ENCODE data around the gene RER1.

Gene RER1

DNA sequence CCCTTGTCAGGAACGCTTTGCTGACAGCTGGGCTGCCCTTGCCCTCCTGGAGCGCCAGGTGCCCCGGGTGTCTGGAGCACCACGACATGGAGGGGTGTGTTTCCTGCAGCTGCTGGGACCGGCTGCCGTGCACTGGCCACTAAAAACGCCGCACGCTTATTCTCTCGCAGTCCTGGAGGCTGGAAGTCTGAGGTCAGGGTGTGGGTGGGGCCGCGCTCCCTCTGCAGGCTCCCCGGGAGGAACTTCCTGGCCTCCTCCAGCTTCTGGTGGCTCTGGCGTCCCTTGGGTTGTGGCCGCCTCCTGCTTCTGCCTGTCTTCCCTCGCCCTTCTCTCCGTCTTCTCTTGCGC, 56.4 kb downstream of the RER1 start:
- DNase-seq, result no peak

DNA sequence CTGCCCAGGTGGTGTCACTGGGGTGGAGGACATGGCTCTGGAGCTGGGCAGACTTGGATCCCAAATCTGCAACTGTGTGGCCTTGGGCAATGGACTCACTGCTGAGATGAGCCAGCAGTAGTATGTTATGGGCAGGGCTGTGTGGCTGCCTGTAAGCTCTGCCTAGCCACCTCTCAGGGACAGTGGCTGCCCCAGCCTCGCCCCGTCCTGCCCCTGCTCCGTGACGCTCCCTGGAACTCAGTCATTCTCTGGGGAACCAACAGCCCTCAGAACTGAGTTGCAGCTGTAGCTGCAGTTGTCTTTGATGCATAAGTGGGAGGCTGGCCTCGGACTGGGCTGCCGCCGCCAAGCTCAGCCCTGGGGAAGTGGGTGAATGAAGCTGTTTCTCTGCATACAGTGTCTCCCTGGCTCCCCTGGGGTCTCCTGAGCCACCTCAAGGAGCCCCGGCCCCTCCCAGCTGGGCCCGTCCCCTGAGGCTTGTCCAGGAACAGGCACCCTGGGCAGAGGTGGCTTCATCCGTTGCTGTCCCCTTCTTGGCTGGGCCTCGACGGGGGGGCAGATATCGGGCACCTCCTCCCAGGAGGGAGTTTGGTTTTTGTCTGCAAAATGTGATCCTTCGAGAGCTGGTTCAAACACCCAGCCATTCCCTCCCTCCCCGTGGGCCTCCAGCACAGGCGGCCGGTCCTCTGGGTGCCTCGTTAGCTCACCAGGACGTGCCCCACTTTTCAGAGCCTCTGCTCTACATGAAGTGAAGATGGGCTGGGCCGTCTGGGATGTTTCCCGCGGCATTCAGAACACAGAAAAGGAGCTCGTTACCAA, 58.2 kb downstream of the RER1 start:
- DNase-seq, result no peak

DNA sequence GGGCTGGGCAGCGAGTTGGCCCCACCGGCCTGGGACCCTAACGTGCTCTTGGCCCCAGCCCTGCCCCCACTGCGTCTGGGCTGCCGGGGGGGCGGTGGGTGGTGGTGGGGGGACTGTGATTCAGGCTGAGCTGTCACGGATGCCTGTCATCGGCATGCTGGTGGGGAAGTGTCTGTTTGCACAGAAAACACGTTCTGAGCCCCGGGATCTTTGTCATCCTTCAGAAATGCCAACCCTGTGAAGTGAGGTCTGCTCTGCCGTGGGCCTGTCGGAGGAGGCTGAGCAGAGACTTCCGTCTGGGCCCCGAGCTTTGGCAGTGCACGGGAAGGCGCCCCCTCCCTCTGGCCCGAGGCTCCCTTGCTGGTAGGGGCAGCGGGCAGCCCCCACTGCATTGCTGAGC, 60.1 kb downstream of the RER1 start:
- DNase-seq, result peak; percentile 64

DNA sequence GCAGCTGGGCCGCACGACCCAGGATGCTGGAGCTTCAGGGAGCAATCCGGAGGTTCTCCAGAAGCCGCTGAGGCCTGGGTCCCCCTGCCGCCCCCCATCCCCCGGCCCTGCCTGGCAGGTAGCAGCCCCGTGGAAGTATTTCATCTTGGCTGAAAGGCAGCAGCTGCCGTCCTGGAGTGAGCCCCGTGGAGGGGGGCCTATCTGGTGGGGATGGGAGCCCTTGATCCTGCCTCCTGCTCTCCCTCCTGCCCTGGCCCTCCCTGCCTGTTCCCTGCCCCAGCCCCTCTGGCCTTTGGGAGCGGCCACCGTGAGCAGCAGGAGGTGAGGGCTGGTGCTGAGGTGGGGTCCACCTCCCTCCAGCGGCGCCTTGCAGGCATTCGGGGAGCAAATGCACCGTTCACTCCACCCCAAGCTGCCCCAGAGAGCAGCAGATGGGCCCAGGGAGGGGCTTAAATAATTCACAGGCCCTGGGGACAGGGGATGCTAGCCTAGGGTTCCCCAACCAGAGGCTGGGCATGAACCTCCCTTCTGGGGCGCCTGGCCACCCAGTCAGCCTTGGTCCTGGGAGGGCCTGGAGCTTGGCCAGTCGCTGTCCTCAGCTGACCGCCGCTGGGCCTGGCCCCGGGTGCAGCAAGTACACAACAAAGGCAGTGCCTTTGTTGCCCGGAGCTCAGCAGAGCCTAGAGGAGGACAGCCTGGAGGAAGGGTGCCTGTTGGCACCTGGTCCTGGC, 60.7 kb downstream of the RER1 start:
- DNase-seq, result no peak

DNA sequence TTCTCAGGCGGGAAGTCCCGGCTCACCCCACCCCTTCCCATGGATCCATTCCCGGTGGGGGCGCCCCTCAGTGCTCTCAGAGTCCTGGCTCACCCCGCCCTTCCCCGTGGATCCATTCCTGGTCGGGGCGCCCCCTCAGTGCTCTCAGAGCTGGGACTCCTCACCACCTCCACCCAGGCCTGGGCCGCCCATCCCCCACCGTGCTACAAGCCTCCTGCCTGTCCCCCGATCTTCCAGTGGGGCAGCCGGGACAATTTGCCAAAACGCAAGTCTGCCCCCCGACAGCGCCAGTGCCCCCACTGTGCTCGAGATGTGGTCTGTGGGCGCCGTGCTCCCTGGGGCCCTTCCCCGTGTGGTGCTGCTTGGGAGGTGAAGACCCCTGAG, 61.3 kb downstream of the RER1 start:
- DNase-seq, result no peak

DNA sequence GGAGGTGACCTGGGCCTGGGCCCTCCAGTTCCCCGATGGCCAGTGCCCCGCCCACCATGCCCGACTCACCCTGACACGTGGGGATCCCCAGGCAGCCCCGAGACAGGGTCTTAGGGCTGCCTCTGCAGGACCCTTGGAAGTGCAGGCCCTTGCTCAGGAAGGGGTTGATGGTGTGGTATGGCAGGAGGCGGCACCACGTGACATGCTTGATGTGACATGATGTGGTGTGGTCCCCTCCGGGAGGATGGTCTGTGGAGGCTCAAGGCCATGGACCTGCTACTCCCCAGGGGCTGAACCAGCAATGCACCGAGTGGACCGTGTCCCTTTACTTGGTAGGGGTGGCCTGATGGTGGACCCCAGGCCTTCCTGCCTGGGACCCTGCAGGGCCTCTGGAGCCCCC, 62.6 kb downstream of the RER1 start:
- no peak for DNase-seq

Measured in T1000 (cell line).